ENCODE measurements around the gene MTMR3. TPM values are rescaled to one million over a fixed set of nuclear protein-coding genes. Genes with fewer than 3 reads are reported as not detected.

The MTMR3 gene
- total and polyA plus RNA-seq, 2 of the 8 experiments (the other 6 are each of a cell fraction or from before 2014, with no cell fraction given): 16.9 to 18.5 TPM

DNA sequence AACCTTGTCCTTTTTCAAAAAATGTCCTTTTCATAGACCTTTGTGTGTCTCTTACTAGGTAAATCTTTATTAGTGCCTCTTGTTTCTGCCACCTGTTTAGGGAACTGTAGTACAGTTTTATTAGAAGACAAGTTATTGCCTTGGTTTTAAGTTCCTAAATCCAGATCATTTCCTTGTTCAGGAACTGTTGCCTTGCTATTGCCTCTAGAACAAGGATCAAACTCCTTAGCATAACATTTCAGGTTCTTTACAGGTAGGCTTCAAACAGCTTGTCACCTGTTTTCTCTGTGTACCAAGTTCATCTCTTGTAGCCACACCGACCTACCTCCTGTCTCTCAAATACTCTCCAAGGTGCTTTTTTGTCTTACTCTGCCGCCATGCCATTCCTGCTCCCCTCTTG lies 75.2 kb downstream of the MTMR3 start:
- Histone ChIP-seq H4K5ac (ENCODE audit: insufficient read length, low read depth, low read length) (no peak overlapping the region), H3K56ac (replicated peaks; ENCODE audit: insufficient read length, low read depth, low read length) (no peak overlapping the region), H3K4me2 (ENCODE audit: insufficient read depth in 1 of 2, low read depth in 2 of 2, low read length in 2 of 2) (no peak overlapping the region), H4K20me1 (replicated peaks in 1 of 2; ENCODE audit: control insufficient read depth in 1 of 2, insufficient read depth in 2 of 2, low read length in 2 of 2) (peaks cover 0 to 2% of the 10 kb centered on the region in 2 experiments), H3K27ac (ENCODE audit: low read depth, low read length) (no peak overlapping the region), H4K91ac (replicated peaks; ENCODE audit: insufficient read length, low read length) (no peak overlapping the region), H4K8ac (ENCODE audit: extremely low read depth, insufficient read depth, low read length) (no peak overlapping the region), H3K18ac (ENCODE audit: extremely low read depth, low read length) (no peak overlapping the region), H3K23ac (ENCODE audit: insufficient read length) (no peak overlapping the region), H2BK20ac (ENCODE audit: low read length) (no peak overlapping the region), H2AK5ac (ENCODE audit: low read depth, low read length) (no peak overlapping the region), H3K23me2 (ENCODE audit: low read depth, low read length) (no peaks in the 10 kb centered on the region), H3K4ac (replicated peaks; ENCODE audit: insufficient read length, low read depth, low read length) (no peak overlapping the region), H3K4me3 (ENCODE audit: extremely low read depth in 1 of 4, insufficient read depth in 2 of 4, low read depth in 3 of 4, low read length in 4 of 4) (no peak overlapping the region), H2BK5ac (ENCODE audit: low read depth, low read length) (no peak overlapping the region), H3K4me1 (replicated peaks in 1 of 4; ENCODE audit: control insufficient read depth in 3 of 4, insufficient read depth in 4 of 4, low read length in 3 of 4) (no peaks in the 10 kb centered on the region), H3K9ac (replicated peaks in 1 of 4; ENCODE audit: extremely low read depth in 1 of 4, low read depth in 3 of 4, low read length in 3 of 4) (no peak overlapping the region), H3K27me3 (replicated peaks in 1 of 4; ENCODE audit: control insufficient read depth in 3 of 4, extremely low read depth in 1 of 4, insufficient read depth in 3 of 4, low read length in 3 of 4) (no peaks in the 10 kb centered on the region), H2BK12ac (ENCODE audit: low read depth, low read length) (no peak overlapping the region), H3K36me3 (ENCODE audit: control insufficient read depth in 2 of 4, insufficient read depth in 4 of 4, low read length in 3 of 4) (no peaks in the 10 kb centered on the region), H2BK15ac (ENCODE audit: low read length) (no peak overlapping the region), H3K9me3 (ENCODE audit: insufficient read depth in 2 of 2, low read depth in 1 of 2, low read length in 1 of 2) (no peaks in the 10 kb centered on the region), H3K14ac (ENCODE audit: insufficient read length) (no peak overlapping the region), H2AFZ (ENCODE audit: low read length) (no peak overlapping the region), H3K79me2 (ENCODE audit: control insufficient read depth in 1 of 2, insufficient read depth in 2 of 2, low read length in 2 of 2) (peaks cover 0 to 20% of the 10 kb centered on the region in 2 experiments; a peak in 3 of 4 replicates), H3K79me1 (ENCODE audit: low read depth, low read length) (no peaks in the 10 kb centered on the region), H2BK120ac (replicated peaks; ENCODE audit: low read depth, low read length) (no peak overlapping the region)
- POLR2A ChIA-PET (ENCODE audit: partially characterized antibody): no interaction called here
- no peak for DNase-seq (ENCODE audit: low read depth in 1 of 2, low spot score in 2 of 2)
- no peak for FAIRE-seq
- CTCF ChIA-PET (ENCODE audit: partially characterized antibody): interaction anchor here (0.9 kb wide), 1 partner anchor 50 kb away, joined by 3 read pairs; no protein-coding TSS in a partner anchor
- 86% methylated on average over 2 of the region's 2 CpGs; no CpG with 5 or more reads in 1 of the 2 experiments for WGBS, 2 experiments (ENCODE audit: extremely low coverage in 1 of 2, insufficient coverage in 1 of 2, insufficient read length in 1 of 2, insufficient replicate concordance in 2 of 2, low coverage in 1 of 2, low lambda C conversion rate in 2 of 2, missing lambda C conversion rate in 1 of 2)
- no peak for TF ChIP-seq TBP (IDR thresholded peaks at IDR 0.05; ENCODE audit: low read depth, low read length)
- no peak for TF ChIP-seq HDAC2 (IDR thresholded peaks at IDR 0.05; ENCODE audit: borderline replicate concordance in 1 of 2, low read depth in 2 of 2, low read length in 2 of 2)
- TF ChIP-seq SRF (IDR thresholded peaks at IDR 0.05; ENCODE audit: low read depth, low read length): no peak
- no peak for TF ChIP-seq RXRA (IDR thresholded peaks at IDR 0.05; ENCODE audit: insufficient read depth, low read depth, low read length)
- no peak for TF ChIP-seq ZNF274 (IDR thresholded peaks at IDR 0.05; ENCODE audit: borderline replicate concordance, extremely low read depth, low read length)
- TF ChIP-seq EZH2 (IDR thresholded peaks at IDR 0.05; ENCODE audit: low read depth, low read length, severe bottlenecking): no peak
- no peak for TF ChIP-seq JUN (IDR thresholded peaks at IDR 0.05; ENCODE audit: low read depth, low read length)
- no peak for TF ChIP-seq CBX5 (IDR thresholded peaks at IDR 0.05; ENCODE audit: low read depth, low read length)
- no peak for TF ChIP-seq FOSL1 (IDR thresholded peaks at IDR 0.05; ENCODE audit: insufficient read depth, low read depth, low read length)
- no peak for TF ChIP-seq SIN3A (conservative IDR thresholded peaks at IDR 0.05 in 1 of 2, IDR thresholded peaks at IDR 0.05 in 1 of 2; ENCODE audit: low read depth in 1 of 2, low read length in 2 of 2)
- no peak for TF ChIP-seq POLR2A (IDR thresholded peaks at IDR 0.05; ENCODE audit: control extremely low read depth in 1 of 2, low read depth in 2 of 2, low read length in 2 of 2)
- no peak for TF ChIP-seq POU5F1 (IDR thresholded peaks at IDR 0.05; ENCODE audit: low read depth, low read length)
- TF ChIP-seq, protein P1, sequence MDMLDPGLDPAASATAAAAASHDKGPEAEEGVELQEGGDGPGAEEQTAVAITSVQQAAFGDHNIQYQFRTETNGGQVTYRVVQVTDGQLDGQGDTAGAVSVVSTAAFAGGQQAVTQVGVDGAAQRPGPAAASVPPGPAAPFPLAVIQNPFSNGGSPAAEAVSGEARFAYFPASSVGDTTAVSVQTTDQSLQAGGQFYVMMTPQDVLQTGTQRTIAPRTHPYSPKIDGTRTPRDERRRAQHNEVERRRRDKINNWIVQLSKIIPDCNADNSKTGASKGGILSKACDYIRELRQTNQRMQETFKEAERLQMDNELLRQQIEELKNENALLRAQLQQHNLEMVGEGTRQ (IDR thresholded peaks at IDR 0.05; ENCODE audit: low read length): no peak
